ENCODE measurements around the gene CCDC188.
"Not testable (repeated sequence)": the region's sequence is repeated elsewhere in the genome, so short reads cannot be mapped to it uniquely, and the experiment has no call there.

CCDC188 gene

DNA sequence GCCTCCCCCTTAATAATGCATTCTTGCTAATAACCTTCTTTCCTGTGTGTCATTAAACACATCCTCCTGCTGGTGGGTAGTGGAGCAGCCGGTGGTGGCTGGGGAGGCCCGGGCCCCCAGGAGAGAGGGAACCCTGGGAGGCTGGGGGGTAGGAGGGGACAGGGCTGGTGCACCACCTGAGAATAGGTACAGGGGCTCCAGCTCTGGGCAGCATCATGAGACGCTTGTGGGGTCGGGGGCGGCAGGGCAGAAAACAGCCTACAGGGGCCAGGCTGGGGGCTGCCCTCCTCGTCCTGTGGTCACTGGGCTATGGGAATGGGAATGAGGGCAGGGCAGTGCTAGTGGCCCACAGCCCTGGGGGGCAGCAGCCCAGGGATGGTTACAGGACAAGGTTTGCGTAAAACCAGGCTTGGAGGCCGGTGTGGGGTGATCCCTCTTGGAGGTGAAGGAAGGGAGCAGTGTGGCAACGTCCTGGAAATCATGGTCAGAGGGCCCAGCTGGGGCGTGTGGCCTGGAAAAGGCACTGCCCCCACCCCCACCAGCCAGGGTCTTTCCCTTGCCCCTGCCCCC is 18.5 kb upstream of the CCDC188 start:
- DNase-seq: no peak

DNA sequence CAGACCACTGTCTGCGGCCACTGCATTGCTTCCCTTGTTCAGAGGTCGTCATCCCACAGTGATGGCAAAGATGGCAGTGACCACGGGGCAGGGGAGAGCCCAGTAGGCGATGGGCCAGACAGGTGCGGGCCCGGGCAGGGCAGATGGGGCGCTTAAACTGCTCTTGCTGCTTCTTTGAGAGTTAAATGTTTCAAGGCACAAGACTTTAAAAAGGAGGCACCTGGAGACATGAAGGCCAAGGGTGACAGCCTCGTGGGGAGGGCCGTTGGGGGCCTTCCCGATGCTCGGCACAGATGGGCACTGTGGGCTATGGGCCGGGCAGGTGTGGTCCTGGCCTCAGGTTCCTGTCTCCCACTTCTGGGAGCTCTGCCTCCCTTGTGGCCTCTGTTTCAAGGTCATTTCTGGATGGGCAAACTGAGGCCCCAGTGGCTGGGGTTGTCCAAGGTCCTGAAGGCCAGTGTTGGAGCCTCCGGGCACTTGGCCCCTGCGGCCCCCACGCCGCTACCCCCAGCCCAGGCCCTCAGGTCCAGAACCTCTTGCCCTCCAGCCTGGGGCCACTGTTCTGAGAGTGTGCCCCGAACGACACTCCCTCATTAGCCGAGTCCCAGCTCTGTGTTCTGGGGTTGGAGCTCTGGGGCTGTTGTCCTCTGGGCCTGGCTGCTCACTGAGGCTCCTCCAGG is 16.9 kb upstream of the CCDC188 start:
- DNase-seq: no peak

DNA sequence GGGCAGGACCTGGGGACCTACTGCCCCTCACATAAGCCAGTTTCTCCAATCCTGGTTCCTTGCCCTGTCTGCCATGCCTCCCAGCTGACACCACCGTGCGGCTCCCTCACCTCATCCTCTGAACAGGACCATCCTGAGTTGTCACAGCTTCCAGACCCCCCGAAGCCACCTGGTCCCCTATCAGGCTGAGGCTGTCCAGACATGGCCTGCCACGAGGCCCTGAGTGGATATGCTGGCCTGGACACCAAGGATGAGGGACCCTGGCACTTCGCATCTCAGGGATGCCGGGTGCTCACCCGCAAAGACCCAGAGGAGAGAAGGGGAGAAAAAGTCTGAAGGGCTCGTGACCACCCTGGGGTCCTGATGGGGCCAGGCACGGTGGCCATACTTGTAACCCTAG is 15.8 kb upstream of the CCDC188 start:
- DNase-seq: no peak

DNA sequence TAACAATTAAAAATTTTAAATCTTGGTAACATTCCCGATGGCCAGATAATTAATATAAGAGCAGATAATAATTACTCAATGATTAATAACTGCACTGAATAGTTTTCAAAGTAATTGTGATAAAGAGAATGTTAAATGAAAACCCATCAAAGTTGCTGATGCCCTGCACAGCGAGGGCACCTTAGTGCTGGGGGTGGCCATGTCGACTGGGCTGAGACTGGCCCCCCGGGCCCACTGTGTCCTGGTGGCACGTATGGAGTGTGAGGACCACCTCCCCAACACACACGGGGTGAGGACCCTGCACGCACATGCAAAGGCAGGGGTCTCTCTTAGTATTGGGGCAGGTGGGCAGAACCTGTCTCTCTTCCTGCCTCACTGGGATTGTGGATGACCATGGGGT is 15.1 kb upstream of the CCDC188 start:
- no peak for DNase-seq

DNA sequence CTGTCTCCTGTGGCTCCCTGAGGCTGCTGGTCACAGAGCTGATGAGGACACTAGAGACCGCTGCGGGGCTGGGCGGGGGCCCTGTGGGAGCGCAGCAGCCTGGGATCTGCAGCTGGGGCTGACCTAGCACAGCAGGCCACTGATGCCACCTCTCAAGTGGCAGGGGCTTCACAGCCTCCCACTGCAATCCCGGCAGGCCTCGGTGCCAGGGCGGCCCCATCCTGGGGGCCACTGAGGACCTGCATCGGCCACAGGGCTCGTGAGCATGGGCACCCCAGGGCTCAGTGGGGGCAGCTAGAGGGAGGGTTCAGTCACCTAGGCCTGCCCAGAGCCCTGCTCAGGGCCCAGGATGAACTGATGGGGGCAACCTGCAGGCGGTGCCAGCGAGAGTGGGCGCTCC is 14.6 kb upstream of the CCDC188 start:
- no peak for DNase-seq

DNA sequence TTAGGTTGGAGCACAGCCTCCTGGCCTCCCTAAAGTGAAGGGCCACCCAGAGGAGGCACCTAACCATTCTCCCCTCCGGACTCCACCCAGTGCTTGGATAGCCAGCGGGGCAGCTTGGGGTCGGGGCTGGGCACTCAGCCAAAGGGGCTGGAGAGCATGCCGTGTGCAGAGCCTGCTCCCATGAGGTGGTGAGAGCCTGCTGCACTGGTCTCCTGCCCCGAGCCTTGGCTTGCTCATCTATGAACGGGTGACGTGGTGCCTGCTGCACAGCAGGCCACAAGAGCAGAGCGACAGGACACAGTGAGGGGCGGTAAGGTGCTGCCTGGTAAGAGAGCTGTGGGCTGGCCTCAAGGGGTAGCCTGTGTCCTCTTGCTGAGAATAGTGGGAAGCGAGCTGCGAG is 14.0 kb upstream of the CCDC188 start:
- DNase-seq: no peak

DNA sequence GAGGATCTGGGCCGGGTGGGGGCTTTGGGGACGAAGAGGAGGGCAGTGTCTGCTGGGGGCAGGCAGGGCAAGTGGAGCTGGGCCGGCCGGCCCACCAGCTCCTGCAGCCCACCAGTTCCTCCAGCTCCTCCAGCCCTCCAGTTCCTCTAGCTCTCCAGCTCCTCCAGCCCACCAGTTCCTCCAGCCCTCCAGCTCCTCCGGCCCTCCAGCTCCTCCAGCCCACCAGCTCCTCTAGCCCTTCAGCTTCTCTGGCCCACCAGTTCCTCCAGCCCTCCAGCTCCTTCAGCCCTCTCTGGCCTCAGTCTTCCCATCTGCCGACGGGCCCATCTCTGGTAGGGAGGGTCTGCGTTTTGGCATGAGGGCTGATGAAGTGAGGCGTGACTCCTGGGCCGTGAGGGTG is 9.2 kb upstream of the CCDC188 start:
- DNase-seq: no peak

DNA sequence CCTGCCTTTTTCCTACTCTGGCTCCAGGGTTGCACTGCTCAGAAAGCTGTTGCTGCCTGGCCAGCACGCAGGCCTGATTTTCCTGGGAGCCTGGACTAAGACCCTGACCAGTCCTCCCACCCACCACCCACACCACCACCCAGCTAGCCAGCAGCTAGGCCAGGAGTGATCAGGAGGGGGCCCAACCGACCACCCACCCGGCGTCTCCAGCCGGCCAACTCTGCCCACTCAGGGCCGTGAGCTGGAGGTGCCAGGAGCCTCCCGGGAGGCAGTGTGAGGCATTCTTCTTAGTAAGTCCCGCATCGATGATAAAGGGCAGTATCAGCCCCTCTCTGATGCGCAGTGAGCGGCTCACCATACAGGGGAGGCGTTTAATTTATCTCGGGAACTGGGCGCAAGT is 8.7 kb upstream of the CCDC188 start:
- DNase-seq: not testable (repeated sequence)

DNA sequence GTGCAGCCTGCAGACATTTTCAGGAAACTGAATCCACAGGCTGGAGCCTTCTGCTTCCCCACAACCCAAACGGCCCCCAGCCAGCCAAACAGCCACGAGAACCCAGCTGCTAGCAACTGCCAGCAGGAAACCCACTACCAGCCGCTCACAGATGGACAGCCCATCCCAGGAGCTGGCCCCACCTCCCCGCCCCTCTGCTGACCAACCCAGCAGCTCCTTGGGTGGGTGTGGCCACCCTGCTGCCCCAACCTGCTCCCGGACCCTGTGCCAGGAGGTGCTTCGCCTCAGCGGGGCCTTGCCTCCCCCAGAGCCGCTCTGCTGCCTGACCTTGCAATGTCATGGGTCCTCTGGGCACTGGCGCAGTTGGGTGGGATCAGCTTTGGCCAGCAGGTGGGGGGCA is 8.2 kb upstream of the CCDC188 start:
- no peak for DNase-seq

DNA sequence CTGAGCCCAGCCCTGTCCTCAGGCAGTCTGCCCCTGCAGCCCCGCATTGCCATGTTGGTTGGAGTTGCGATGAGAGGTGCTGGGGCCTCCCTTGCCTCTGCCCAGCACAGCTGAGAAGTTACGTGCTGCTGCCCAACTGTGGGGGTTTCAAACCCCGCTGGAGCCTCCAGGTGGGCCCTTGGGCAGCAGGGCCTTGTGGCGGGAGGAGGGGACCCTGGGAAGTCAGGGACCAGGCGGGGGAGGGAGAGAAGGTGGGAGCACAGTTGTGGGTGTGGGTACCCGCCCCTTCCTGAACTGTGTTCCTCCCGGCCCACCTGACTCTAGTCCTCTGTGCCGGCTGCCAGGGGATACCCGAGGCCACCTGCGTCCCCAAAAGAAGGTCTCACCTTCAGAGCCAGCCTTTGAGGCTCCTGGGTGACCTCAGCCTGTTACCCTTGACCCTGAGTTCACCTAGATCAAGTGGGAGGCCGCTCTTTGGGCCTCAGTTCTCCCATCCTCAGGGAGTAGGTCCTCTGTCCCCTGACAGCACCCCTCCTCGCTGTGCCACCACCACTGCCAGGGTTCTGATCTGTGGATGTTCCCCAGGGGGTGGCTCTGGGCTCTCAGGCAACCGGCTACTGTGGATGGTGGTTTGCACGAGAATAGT is 7.7 kb upstream of the CCDC188 start:
- no peak for DNase-seq

DNA sequence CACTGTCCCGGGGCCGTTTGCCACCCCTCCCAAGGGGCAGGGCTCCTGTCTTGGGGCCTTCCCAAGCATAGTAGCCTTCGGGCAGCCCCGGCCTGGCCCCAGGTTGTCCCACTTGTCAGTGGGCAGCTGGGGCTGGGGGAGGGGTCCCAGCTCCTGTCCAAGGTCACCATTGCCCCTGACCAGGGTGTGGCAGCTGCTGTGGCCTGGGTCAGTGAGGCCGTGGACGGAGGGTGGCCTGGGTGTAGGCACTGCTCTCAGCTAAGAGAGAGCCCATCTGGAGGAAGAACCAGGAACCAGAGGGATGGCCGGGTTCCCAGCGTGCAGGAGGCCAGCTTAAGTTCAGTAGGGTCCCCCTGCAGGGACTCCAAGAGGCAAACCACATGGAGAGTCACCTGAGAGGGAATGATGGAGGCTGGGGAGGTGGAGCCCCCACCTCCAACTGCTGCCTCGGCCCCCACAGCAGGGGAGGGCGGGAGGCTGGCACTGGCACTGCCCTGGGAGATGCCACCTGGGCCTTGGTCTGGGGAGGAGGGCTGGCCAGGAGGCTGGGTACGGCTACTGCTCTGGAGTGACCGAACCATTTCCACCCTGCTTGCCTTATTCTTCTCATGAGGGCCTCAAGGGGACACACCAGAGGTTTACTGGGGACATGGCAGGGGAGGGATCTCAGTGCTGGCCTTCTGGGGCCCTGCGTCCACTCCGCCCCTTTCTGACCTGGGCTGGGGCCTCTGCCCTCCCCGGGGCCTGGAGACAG is 6.8 kb upstream of the CCDC188 start:
- no peak for DNase-seq

DNA sequence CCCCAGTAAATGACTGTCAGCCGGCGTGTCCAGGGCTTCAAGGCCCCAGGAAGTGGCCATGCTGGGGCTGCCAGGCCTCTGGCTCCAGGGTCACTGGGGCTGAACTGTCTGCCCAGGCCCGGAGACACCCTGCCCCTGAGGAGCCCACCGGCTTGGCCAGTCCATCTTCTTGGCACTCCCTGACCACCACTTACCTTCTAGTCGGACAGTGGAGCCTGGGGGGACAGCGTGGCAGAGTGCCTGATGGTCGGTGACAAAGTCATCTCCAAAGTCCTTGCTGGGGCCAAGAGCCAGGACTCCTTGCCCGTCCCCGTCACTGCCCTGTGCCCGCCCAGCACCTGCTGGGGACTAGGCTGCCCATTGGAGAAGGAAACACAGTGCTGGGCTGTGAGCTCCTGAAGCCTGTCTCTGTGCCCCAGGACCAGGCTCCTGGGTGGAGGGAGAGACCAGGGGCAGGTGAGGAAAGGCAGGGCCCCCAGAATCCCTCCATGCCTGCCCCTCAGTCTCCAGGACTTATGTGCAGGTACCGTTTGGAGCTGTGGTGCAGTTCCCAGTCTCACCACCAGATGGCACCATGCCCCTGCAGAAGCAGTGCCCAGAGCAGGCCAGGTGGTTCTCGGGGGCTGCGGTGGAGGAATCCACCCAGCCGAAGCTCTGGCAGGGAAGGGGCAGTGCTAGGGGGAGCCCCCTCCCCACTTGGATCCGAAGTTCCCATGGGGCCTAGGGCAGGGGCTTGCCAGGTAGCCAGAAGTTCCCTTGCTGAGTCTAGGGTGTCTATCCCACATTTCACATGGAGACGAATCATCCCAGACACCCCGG is 6.0 kb upstream of the CCDC188 start:
- DNase-seq: peak; percentile 54

DNA sequence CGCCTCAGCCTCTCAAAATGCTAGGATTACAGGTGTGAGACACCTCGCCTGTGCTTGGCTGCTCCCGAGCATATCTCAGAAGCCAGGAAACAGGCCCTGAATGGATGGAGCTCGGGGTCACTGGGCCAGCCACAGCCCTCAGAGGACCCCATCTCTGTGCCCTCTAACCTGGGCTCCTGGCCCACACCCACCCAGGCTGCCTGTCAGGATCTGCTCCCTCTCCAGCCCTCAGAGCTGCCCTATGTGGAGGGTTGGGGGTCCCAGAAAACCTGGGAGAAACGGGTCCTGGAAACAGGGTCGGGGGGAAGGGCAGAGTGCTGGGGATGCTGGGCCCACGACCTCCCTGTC is 5.2 kb upstream of the CCDC188 start:
- no peak for DNase-seq

DNA sequence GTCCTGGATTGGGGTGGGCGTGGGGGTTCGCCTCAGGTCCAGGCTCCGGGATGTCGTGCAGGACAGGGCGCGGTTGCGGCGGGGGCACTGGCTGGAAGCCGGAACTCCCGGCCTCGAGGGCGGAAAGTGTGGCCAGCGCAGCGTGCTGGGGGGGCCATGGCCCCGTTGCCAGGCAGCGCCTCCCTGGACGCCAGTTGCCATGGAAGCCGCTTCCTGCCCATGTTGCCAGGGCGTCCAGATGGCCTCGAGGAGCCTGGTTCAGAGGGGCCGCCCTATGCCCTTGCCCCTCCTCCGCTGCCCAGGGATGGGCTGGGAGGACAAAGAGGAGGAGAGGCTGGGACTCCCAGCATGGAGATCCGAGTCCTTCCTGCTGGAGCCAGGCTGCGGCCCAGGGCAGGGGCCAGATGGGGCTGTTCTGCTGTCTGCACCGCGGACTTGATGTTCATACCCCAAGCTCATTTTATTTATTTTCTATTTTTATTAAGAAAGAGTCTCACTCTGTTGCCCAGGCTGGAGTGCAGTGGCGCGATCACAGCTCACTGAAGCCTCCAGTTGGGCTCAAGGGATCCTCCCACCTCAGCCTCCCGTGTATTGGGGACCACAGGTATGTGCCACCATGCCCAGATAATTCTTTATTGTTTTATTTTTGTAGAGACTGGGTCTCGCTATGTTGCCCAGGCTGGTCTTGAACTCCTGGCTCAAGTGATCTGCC is 4.6 kb upstream of the CCDC188 start:
- DNase-seq: no peak

DNA sequence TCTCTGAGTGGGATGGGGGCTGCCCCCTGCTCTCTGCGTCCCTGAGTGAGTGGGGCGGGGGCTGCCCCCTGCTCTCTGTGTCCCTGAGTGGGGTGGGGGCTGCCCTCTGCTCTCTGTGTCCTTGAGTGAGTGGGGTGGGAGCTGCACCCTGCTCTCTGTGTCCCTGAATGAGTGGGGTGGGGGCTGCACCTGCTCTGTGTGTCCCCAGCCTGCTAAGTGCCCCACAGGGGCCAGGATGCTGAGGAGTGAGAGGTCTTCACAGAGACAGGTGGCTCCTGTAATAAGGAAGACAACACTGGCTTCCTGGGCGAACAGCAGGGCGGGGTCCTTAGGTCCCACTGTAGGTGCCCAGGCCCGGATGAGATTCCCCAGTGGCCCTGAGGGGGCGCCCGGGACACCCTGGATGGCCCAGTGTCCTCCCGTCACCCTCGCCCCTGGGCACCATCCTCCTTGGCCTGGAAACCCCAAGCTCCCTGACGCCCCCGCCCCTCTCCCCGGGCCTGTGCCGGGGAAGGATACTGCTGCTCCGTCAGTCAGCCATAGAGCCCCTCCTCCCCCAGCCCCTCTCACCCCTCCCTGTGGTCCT is 3.8 kb upstream of the CCDC188 start:
- DNase-seq: no peak

DNA sequence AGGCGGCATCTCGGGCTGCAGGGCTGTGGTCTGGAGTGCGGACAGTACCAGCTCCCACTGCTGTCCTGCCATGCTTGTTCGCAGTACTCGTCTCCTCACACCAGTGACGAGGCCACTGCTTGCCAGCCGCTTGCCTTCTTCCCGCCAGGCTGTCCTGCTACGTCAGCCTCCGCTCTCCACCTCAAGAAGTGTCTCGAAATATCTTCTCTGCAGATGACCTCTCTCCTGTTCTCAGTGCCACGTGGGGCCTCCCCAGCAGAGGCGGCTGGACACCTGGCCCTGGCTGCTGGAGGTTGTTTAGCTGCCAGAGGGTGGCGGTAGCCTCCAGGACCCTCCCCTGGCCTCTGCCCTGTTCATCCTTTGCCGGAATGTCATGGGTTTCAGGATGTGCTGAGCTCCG is 3.1 kb upstream of the CCDC188 start:
- no peak for DNase-seq

DNA sequence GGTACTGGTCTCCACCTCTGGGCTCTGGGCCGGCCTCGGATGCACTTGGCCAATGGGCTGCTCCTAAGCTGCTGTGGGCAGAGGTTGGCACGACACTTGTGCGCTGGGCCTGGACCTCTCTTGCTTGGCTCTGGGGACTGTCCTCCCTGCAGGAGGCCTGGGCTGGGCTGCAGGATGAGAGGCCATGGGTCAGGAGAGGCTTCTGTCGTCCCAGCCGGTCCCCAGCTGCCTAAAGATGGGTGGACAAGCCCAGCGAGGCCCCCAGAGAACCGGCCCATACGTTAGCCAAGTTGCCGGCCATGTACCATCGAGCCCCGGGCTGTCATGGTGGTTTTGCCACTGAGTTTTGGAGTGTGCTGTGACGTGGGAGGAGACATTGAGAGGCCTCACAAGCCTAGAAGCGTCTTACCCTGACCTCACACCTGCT is 1.6 kb upstream of the CCDC188 start:
- DNase-seq: no peak

DNA sequence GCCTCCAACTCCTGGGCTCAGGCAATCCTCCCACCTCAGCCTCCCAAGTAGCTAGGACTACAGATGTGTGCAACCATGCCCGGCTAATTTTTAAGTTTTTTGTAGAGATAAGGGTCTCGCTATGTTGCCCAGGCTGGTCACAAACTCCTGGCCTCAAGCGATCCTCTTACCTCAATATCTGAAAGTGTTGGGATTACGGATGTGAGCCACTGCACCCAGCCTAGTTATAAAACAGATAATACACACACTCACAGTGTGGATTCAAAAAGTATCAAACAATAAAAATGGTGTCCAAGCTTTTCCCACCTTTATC is 377 bp upstream of the CCDC188 start:
- no peak for DNase-seq

DNA sequence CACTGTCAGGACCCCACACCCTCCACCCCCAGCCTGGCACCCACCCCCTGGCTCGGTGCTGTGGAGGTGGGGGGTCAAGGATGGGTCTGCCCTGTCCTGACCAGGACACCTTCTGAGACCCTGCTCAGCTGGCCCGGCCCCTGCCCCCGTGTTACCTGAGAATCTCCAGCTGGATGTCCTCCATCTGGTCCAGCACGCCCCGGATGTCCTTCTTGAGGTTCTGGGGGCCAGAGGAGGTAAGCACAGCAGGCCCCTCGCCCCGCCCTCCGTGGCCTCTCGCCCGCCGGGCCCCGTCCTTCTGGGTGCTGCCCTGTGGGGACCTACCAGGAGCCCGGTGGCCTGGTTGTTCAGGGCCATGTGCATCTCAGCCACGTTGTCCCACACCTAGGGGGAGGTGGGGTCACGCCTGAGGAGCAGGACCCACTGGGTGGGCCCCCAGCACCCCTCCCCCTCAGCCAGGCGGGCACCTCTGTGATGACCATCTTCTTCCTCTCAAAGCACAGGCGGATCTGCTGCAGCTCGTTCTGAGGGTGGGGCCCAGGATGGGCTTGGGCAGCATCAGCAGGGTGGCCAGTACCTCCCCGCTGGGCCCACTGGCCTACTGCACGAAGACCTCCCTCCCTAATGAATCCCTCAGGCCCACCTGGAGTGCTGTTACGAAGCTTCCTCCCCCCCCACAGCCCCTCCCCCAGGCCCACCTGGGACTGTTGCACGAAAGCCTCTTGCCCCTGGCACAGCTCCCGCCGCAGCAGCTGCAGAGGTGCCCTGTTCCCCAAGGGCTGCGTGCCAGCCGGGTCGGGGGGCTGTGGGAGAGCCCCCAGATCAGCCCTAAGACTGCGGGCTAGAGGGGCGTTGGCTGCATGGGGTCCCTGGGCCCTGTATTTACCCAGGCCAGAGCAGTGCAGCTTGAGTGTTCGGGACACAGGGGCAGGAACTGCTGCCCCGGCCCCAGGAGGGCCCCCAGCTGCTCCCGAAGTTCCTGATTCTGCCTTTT is 1.3 kb downstream of the CCDC188 start:
- no peak for DNase-seq

DNA sequence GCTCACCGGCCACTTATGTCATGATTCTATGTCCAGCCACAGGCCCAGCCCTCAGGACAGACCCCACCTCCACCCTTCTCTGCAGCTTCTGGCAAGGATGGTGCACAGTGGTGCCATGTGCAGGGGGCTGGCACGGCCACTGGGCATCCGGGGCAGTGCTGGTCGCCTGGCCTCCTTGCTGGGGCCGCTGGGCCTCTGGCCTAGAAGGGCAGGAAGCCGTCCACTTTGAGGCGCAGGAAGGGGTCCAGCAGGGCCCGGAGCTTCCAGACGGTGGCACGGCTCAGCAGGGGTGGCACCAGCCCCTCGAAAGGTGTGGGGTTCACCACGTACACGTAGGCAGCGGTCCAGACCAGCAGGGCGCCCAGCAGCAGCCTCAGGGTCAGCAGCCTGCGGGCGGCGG is 2.4 kb downstream of the CCDC188 start:
- no peak for DNase-seq

All from NK-92 treated with Interleukin-12 subunit alpha and Interleukin-12 subunit beta, amount 100 ng/mL, for 24 hours (cell line).